ENCODE results near the gene ROR2.

- TF ChIP-seq POLR2A (IDR thresholded peaks at IDR 0.05; ENCODE audit: low read depth, low read length) (no peak), POLR2AphosphoS5 (IDR thresholded peaks at IDR 0.05; ENCODE audit: low read depth, low read length) (no peak), TAF1 (IDR thresholded peaks at IDR 0.05; ENCODE audit: borderline replicate concordance, low read depth, low read length) (no peak)
Observed at GRCh38 chr9:91948597-91949391, 1.2 kb downstream of the ROR2 start.

All from GM12892 (cell line).